Measurements from ENCODE around the gene GSTP1. TPM values are rescaled to one million over a fixed set of nuclear protein-coding genes. Genes with fewer than 3 reads are reported as not detected.

The GSTP1 gene
- total RNA-seq, result 811 TPM

DNA sequence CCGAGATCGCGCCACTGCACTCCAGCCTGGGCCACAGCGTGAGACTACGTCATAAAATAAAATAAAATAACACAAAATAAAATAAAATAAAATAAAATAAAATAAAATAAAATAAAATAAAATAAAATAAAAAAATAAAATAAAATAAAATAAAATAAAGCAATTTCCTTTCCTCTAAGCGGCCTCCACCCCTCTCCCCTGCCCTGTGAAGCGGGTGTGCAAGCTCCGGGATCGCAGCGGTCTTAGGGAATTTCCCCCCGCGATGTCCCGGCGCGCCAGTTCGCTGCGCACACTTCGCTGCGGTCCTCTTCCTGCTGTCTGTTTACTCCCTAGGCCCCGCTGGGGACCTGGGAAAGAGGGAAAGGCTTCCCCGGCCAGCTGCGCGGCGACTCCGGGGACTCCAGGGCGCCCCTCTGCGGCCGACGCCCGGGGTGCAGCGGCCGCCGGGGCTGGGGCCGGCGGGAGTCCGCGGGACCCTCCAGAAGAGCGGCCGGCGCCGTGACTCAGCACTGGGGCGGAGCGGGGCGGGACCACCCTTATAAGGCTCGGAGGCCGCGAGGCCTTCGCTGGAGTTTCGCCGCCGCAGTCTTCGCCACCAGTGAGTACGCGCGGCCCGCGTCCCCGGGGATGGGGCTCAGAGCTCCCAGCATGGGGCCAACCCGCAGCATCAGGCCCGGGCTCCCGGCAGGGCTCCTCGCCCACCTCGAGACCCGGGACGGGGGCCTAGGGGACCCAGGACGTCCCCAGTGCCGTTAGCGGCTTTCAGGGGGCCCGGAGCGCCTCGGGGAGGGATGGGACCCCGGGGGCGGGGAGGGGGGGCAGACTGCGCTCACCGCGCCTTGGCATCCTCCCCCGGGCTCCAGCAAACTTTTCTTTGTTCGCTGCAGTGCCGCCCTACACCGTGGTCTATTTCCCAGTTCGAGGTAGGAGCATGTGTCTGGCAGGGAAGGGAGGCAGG lies at the start of gene GSTP1:
GSTP1 (plus strand) TSS at position 566 of the 958 bp plus-strand sequence; CDS start at position 598, 32 bp downstream.

DNA sequence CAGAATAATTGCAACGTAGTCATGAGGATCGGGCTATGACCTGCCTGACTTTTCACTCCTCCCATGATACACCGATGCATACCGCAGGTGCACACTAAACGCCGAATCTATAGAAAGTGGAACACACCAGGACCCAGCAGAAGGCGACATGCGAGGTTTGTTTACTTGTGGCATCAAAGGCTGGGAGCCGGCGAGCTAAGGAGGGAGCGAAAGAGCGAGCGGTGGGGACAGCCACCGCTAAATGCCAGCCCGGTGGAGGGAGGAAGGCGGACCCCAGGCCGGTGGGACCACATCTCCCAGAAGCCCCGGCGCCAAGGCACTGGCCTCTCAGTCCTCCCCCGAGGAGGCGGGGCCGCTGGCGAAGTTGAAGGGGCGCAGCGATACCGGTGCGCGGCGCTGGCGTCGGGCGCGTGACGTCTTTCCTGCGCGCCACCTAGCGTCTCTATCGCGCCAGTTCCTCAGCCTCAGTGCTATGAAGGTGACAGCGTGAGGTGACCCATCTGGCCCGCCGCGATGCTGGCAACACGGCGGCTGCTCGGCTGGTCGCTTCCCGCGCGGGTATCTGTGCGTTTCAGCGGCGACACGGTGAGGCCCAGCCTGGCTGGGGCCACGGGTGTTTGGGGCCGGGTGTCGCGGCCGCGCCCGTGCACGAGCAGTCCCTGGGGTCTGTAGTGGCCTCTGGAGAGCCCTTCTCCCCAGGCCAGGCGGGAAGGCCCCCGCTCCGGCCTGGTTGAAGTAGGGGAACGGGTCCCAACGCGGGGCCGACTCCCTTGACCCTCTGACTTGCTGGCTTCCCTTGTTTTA lies 23.1 kb downstream of the GSTP1 start, which contains the start of gene NDUFV1:
NDUFV1 (plus strand) TSS at position 445 of the 804 bp plus-strand sequence; CDS start at position 514, 69 bp downstream.

DNA sequence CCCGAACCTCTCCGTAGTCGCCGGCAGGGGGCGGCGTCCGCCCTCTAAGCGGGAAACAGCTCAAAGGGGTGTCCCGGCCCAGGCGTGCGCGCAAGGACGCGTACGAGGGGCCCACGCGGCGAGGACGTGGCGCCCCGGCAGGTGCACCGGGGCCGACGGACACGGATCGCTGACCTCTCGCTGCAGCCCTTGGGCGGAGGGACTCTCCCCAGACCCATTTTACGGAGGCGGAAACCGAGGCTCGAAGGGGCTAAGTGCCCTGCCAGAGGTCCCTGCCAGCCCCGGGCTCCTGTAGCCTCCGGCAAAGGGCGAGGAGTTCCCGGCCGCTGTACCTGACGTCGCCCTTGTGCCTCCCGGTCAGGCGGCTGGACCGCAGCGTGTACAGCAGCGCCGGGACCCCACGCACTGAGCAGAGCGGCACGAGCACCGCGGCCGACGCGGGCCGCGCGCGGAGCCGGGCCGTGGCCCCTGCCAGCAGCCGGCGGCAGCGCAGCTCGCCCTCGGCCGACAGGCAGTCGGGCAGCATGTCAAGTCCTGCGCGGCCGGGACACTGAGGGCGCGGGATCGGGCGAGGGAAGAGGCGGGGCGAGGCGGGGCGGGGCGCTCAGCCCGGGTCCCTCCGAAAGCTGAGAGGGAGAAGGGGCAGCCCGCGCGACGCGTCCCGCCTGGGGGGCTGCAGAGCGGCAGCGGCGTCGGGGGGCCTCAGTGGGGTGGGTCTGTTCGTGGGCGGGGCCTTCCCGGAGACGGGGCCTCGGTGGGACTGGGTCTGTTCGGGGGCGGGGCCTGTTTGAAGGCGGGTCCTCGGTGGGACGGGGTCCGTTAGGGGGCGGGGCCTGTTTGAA lies 46.0 kb downstream of the GSTP1 start, which contains the start of gene NUDT8:
NUDT8 (minus strand) TSS at position 552 of the 842 bp plus-strand sequence; CDS start at position 526, 26 bp downstream.

Small RNA genes lying within 50 kb of the gene (small RNA-seq; reads per million reads assigned to genes)
- gene AP003385.3 (ENCODE audit: low replicate concordance), result not detected

Other genes with a start within 250 kb of the GSTP1 start
- 15.9 TPM for gene POLD4, start 230.3 kb upstream of the GSTP1 start, total RNA-seq
- 3.5 TPM for gene CLCF1, start 210.2 kb upstream of the GSTP1 start, total RNA-seq
- gene RAD9A, start 191.8 kb upstream of the GSTP1 start, total RNA-seq, result 22.3 TPM
- 144 TPM for gene PPP1CA, start 182.0 kb upstream of the GSTP1 start, total RNA-seq
- 4.9 TPM for gene TBC1D10C, start 179.7 kb upstream of the GSTP1 start, total RNA-seq
- 8.8 TPM for gene CARNS1, start 168.1 kb upstream of the GSTP1 start, total RNA-seq
- gene RPS6KB2, start 155.3 kb upstream of the GSTP1 start, total RNA-seq, result 35.5 TPM
- 2.5 TPM for gene PTPRCAP, start 146.1 kb upstream of the GSTP1 start, total RNA-seq
- gene CORO1B, start 140.3 kb upstream of the GSTP1 start, total RNA-seq, result 89.6 TPM
- gene GPR152, start 131.1 kb upstream of the GSTP1 start, total RNA-seq, result not detected
- gene CABP4, start 128.5 kb upstream of the GSTP1 start, total RNA-seq, result 0.58 TPM
- 56.6 TPM for gene TMEM134, start 114.6 kb upstream of the GSTP1 start, total RNA-seq
- 65.4 TPM for gene AIP, start 100.8 kb upstream of the GSTP1 start, total RNA-seq
- gene PITPNM1, start 78.4 kb upstream of the GSTP1 start, total RNA-seq, result 60.2 TPM
- gene CDK2AP2, start 75.7 kb upstream of the GSTP1 start, total RNA-seq, result 38.0 TPM
- gene CABP2, start 60.4 kb upstream of the GSTP1 start, total RNA-seq, result not detected
- gene NDUFV1, start 23.1 kb downstream of the GSTP1 start, total RNA-seq, result 205 TPM
- gene NUDT8, start 46.1 kb downstream of the GSTP1 start, total RNA-seq, result 10.9 TPM
- gene TBX10, start 56.0 kb downstream of the GSTP1 start, total RNA-seq, result not detected
- 9.1 TPM for gene ACY3, start 66.9 kb downstream of the GSTP1 start, total RNA-seq
- gene ALDH3B2, start 90.8 kb downstream of the GSTP1 start, total RNA-seq, result 2.1 TPM